GM21515 (cell line): ENCODE measurements around the gene ZNF473.
"Not testable (repeated sequence)": the region's sequence is repeated elsewhere in the genome, so short reads cannot be mapped to it uniquely, and the experiment has no call there.

ENCODE experiments used
- ATAC-seq: cut with Tn5 transposase; IDR thresholded peaks from one replicate; pipeline ENCODE4 v1.9.1; 2021; ENCODE audit not compliant: unreplicated experiment

The ZNF473 gene

DNA sequence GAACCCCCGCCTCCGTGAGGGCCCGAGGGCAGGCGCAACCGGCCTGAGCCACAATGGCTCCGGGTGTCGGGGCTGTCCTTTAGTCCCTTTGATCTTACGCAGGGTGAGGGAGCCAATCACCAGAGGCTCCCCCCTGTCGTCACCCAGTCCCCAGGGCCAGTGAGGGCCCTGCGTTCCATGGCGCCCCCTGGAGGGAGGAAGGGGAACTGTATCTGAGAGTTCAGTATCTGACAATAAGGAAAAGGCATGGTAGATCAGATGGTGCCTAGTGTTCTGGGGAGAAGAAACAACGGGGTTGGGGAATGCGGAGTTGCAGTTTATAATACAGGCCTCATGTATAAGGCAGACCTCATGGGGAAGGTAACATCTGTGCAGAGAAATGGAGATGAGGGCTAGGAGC, 72.1 kb downstream of the ZNF473 start:
- ATAC-seq = not testable (repeated sequence)

DNA sequence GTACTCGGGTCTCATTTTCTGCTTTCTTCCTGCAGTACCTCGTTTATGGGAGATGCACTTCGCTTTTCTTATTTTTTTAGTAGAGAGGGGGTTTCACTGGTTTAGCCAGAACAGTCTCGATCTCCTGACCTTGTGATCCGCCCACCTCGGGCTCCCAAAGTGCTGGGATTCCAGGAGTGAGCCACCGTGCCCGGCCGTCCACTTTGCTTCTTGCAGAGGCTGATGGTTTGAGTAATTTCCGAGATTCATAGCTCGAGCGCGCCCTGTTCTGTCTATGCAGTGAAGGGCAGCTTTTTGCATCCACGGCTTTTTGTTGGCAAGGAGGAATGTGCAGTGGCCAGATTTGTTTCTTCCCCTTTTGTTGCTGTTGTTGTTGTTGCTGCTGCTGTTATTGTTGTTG, 73.1 kb downstream of the ZNF473 start:
- not testable (repeated sequence) for ATAC-seq

DNA sequence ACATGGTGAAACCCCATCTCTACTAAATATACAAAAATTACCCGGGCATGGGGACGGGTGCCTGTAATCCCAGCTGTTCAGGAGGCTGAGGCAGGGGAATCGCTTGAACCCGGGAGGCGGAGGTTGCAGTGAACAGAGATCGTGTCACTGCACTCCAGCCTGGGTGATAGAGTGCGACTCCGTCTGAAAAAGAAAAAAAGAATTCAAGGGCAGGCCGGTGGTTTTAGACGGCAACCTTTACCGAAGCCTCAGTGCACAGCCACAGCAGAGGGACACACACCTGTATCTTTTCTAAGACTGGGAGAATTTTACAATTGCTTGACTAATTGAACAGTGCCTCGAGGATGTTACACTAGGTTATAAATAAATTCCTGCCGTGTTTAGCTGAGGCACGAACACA, 73.9 kb downstream of the ZNF473 start:
- ATAC-seq = not testable (repeated sequence)

- ATAC-seq = not testable (repeated sequence)
These were observed 75.1 kb downstream of the ZNF473 start for GRCh38 chr19:50100946-50101345.
